Tibial artery (tissue), 4 donors: Measurements from ENCODE around the gene SYCE1.
"Not testable (repeated sequence)": the region's sequence is repeated elsewhere in the genome, so short reads cannot be mapped to it uniquely, and the experiment has no call there.

Experiments
- DNase-seq, 2 donors: peaks; one replicate each; pipeline ENCODE4 v3.0.0-alpha.2; 2019
- H3K27ac ChIP-seq, 2 donors: fragments of 200-600 bp; sonication (generic) in 1 of 2; 1 replicate in 1 of 2; 2 replicates in 1 of 2; pipeline ENCODE4 v1.5.1; 2018 to 2019; ENCODE audit warnings: mild to moderate bottlenecking in 1 of 2
- H3K27me3 ChIP-seq, 2 donors: fragments of 200-600 bp; sonication (generic) in 1 of 2; one replicate each; pipeline versions ENCODE4 v1.5.1 to v1.6.0; 2016 to 2019
- H3K36me3 ChIP-seq, 3 donors: fragments of 200-600 bp; sonication (generic) in 2 of 3; one replicate each; pipeline ENCODE4 v1.5.1; 2016 to 2019; ENCODE audit warnings: mild to moderate bottlenecking in 2 of 3
- H3K4me1 ChIP-seq, 4 donors: fragments of 200-600 bp; sonication (generic) in 2 of 4; 1 replicate in 3 of 4; 2 replicates in 1 of 4; pipeline ENCODE4 v1.5.1; 2016 to 2019
- H3K4me3 ChIP-seq, 2 donors: fragments of 200-600 bp; sonication (generic) in 1 of 2; 1 replicate in 1 of 2; 2 replicates in 1 of 2; pipeline ENCODE4 v1.5.1; 2018 to 2019; ENCODE audit warnings: mild to moderate bottlenecking in 2 of 2
- H3K9me3 ChIP-seq, 3 donors: fragments of 200-600 bp; sonication (generic) in 1 of 3; one replicate each; pipeline ENCODE4 v1.5.1; 2016 to 2019
- intact Hi-C: fragments of 100-400 bp; cut with DNase I; formaldehyde crosslinking; loops from one replicate; pipeline ENCODE4 v1.15.0; 2023; ENCODE audit warnings: low total_unique reads
- TF ChIP-seq, protein P1 (sequence below), 2 experiments: fragments of 200-600 bp in 1 of 2; fragments of 450-650 bp in 1 of 2; IDR thresholded peaks; one replicate each; pipeline ENCODE4 v1.5.1; 2017 to 2019; ENCODE audit warnings: antibody characterized with exemption in 2 of 2, mild to moderate bottlenecking in 1 of 2, moderate library complexity in 1 of 2

Gene SYCE1

GRCh38 chr10:133544506-133544905 is 20.9 kb downstream of the SYCE1 start:
- TF ChIP-seq, protein P1, sequence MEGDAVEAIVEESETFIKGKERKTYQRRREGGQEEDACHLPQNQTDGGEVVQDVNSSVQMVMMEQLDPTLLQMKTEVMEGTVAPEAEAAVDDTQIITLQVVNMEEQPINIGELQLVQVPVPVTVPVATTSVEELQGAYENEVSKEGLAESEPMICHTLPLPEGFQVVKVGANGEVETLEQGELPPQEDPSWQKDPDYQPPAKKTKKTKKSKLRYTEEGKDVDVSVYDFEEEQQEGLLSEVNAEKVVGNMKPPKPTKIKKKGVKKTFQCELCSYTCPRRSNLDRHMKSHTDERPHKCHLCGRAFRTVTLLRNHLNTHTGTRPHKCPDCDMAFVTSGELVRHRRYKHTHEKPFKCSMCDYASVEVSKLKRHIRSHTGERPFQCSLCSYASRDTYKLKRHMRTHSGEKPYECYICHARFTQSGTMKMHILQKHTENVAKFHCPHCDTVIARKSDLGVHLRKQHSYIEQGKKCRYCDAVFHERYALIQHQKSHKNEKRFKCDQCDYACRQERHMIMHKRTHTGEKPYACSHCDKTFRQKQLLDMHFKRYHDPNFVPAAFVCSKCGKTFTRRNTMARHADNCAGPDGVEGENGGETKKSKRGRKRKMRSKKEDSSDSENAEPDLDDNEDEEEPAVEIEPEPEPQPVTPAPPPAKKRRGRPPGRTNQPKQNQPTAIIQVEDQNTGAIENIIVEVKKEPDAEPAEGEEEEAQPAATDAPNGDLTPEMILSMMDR (IDR thresholded peaks at IDR 0.05): no peak
- no peak overlapping the region for H3K27ac ChIP-seq
- intact Hi-C loops: no loop called here
- H3K4me1 ChIP-seq: no peaks in the 10 kb centered on the region
- no peak overlapping the region for H3K4me3 ChIP-seq
- no peaks in the 10 kb centered on the region for H3K27me3 ChIP-seq
- no peak for DNase-seq
- no peaks in the 10 kb centered on the region for H3K36me3 ChIP-seq
- peaks cover 0 to 16% (median 16%) of the 10 kb centered on the region in 3 donors for H3K9me3 ChIP-seq

GRCh38 chr10:133541441-133541975 is 23.9 kb downstream of the SYCE1 start:
- H3K27me3 ChIP-seq, DNase-seq, H3K9me3 ChIP-seq, H3K36me3 ChIP-seq, intact Hi-C loops, H3K27ac ChIP-seq, H3K4me3 ChIP-seq, H3K4me1 ChIP-seq: not testable (repeated sequence)

GRCh38 chr10:133537546-133538545 is 27.5 kb downstream of the SYCE1 start:
- Histone ChIP-seq H3K27me3 (no peaks in the 10 kb centered on the region), H3K4me3 (no peak overlapping the region), H3K36me3 (peaks cover 0 to 5% (median 4%) of the 10 kb centered on the region in 3 donors), H3K27ac (no peak overlapping the region), H3K4me1 (no peaks in the 10 kb centered on the region), H3K9me3 (no peaks in the 10 kb centered on the region)
- TF ChIP-seq, protein P1 (IDR thresholded peaks at IDR 0.05): no peak
- DNase-seq: no peak
- intact Hi-C loops: no loop called here

DNA sequence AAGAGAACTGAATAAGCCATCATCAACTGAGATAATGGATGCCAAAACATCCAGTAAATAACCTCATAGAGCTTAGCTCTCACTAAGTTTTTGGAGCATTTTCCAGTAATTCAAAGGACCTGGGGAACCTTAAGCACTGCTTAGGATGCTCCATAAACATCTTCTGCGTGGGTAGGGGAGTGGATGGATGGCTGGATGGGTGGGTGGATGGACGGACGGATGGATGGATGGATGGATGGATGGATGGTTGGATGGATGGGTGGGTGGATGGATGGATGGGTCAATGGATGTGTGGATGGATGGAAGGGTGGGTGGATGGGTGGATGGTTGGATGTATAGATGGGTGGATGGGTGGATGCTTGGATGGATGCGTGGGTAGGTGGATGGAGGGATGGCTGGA is 29.2 kb downstream of the SYCE1 start:
- H3K4me3 ChIP-seq: no peak overlapping the region
- DNase-seq: no peak
- H3K4me1 ChIP-seq: no peaks in the 10 kb centered on the region
- H3K27me3 ChIP-seq: no peaks in the 10 kb centered on the region
- TF ChIP-seq, protein P1 (IDR thresholded peaks at IDR 0.05): no peak
- intact Hi-C loops: no loop called here
- no peaks in the 10 kb centered on the region for H3K9me3 ChIP-seq
- H3K36me3 ChIP-seq: peaks cover 0 to 7% (median 4%) of the 10 kb centered on the region in 3 donors
- no peak overlapping the region for H3K27ac ChIP-seq

- Histone ChIP-seq H3K27ac (no peak overlapping the region), H3K4me3 (no peak overlapping the region), H3K36me3 (peaks cover 0 to 7% (median 4%) of the 10 kb centered on the region in 3 donors), H3K9me3 (no peaks in the 10 kb centered on the region), H3K4me1 (peaks cover 0 to 5% (median 3%) of the 10 kb centered on the region in 4 donors), H3K27me3 (peaks cover 0 to 3% of the 10 kb centered on the region in 2 donors)
- no peak for DNase-seq
- TF ChIP-seq, protein P1 (IDR thresholded peaks at IDR 0.05): no peak
- intact Hi-C loops: no loop called here
Observed at GRCh38 chr10:133534417-133534816, 31.0 kb downstream of the SYCE1 start.

DNA sequence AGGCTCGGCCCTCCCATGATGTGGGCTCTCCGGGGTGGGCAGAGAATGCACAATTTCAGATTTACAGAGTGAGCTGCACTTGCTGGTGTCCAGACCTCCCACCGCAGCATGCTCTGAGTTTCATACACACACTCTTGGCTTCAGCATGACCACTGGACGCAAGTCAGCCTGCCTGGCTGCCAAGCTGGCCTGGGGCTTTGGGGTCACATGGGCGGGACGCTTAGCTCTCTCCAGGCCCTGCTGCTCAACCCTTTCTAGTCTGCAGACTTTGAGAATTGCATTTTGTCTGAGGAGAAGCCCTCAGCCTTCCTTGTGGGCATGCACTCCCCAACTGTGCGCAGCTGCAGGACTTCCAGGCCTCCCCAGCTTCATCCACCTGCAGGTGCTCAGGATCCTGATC is 32.5 kb downstream of the SYCE1 start:
- H3K9me3 ChIP-seq: no peaks in the 10 kb centered on the region
- DNase-seq: no peak
- TF ChIP-seq, protein P1 (IDR thresholded peaks at IDR 0.05): no peak
- intact Hi-C loops: no loop called here
- no peak overlapping the region for H3K27ac ChIP-seq
- H3K4me3 ChIP-seq: no peak overlapping the region
- peaks cover 0 to 17% of the 10 kb centered on the region in 2 donors for H3K27me3 ChIP-seq
- H3K4me1 ChIP-seq: peaks cover 0 to 20% (median 14%) of the 10 kb centered on the region in 4 donors
- peaks cover 0 to 7% (median 0%) of the 10 kb centered on the region in 3 donors for H3K36me3 ChIP-seq
